ENCODE results near the gene ALPG. TPM values are rescaled to one million over a fixed set of nuclear protein-coding genes. Genes with fewer than 3 reads are reported as not detected.
"Not testable (repeated sequence)": the region's sequence is repeated elsewhere in the genome, so short reads cannot be mapped to it uniquely, and the experiment has no call there.

The ALPG gene
- total and polyA plus RNA-seq, 2 of the 13 experiments (the other 11 are each of a cell fraction or from before 2014, with no cell fraction given), result not detected

- TF ChIP-seq EEA1 (CRISPR knock-in tag; IDR thresholded peaks at IDR 0.05; ENCODE audit: borderline replicate concordance) (no peak), ZFP36L2 (CRISPR knock-in tag; IDR thresholded peaks at IDR 0.05) (no peak), MYC (CRISPR knock-in tag; IDR thresholded peaks at IDR 0.05; ENCODE audit: borderline replicate concordance) (peak; percentile 85), NFKB2 (CRISPR knock-in tag; IDR thresholded peaks at IDR 0.05; ENCODE audit: borderline replicate concordance) (peak; percentile 2; the same call in 1 of the 2 replicates), PLRG1 (conservative IDR thresholded peaks at IDR 0.05) (no peak), SRF (IDR thresholded peaks at IDR 0.05; ENCODE audit: low read depth, low read length) (no peak), ZNF292 (CRISPR knock-in tag; IDR thresholded peaks at IDR 0.05; ENCODE audit: borderline replicate concordance, low read depth) (no peak), HOXA7 (CRISPR knock-in tag; IDR thresholded peaks at IDR 0.05) (no peak), IRX3 (CRISPR knock-in tag; IDR thresholded peaks at IDR 0.05; ENCODE audit: borderline replicate concordance, low read depth) (no peak), MEF2D (CRISPR knock-in tag; IDR thresholded peaks at IDR 0.05) (no peak), RBM22 (optimal IDR thresholded peaks at IDR 0.05; ENCODE audit: low read length) (no peak), ZBTB3 (CRISPR knock-in tag; IDR thresholded peaks at IDR 0.05; ENCODE audit: borderline replicate concordance, low read depth) (no peak), STAT5B (CRISPR knock-in tag; IDR thresholded peaks at IDR 0.05) (no peak), MBNL3 (CRISPR knock-in tag; conservative IDR thresholded peaks at IDR 0.05) (no peak), ZNF546 (CRISPR knock-in tag; conservative IDR thresholded peaks at IDR 0.05) (no peak), ZBTB44 (CRISPR knock-in tag; IDR thresholded peaks at IDR 0.05) (no peak), CERS6 (CRISPR knock-in tag; IDR thresholded peaks at IDR 0.05) (no peak), GABPA (IDR thresholded peaks at IDR 0.05; ENCODE audit: low read depth, low read length) (no peak), GABPA (CRISPR knock-in tag; IDR thresholded peaks at IDR 0.05; ENCODE audit: low read depth) (no peak), SRY (CRISPR knock-in tag; IDR thresholded peaks at IDR 0.05) (no peak), ZNF766 (CRISPR knock-in tag; IDR thresholded peaks at IDR 0.05; ENCODE audit: borderline replicate concordance) (no peak), RAD51 (IDR thresholded peaks at IDR 0.05; ENCODE audit: borderline replicate concordance) (no peak)
These were observed 37.9 kb downstream of the ALPG start (continued) for GRCh38 chr2:232444409-232445148.

DNA sequence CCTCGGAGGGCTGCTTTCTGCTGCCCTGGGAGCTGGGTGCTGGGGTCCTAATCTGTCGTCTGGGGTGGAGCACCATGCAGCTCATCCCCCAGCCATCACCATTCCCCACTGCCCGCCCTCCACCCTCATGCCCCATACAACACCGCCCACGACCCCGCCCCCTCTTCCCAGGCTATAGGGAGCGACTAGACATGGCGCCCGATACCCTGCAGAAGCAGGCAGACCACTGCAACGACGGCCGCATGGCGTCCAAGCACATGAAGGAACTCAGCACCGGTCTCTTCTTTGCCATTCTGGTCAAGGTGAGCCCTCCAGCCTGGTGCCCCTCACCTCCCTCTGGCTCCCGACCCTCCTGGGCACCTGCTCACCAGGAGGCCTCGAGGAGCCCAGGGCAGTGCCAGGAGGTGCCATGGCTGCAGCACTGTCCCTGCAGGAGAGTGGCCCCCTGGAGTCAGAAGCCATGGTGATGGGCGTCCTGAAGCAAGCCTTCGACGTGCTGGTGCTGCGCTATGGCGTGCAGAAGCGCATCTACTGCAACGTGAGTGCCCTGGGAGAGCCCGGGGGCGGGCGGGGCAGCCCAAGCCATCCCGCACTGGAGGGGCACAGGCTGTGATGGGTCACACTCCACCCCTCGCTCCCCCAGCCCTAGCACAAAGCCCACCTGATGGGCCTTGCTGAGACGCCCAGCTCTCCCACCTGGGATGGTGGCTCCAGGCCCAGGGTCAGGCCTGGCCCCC, 38.7 kb downstream of the ALPG start:
- CTCF ChIA-PET (ENCODE audit: low intra/inter-chr PET ratio, low total read pairs); H4K20me1 ChIP-seq (ENCODE audit: insufficient read depth, low read length); DNase-seq (ENCODE audit: low spot score); H3K79me2 ChIP-seq (ENCODE audit: insufficient read depth, low read length); POLR2A ChIA-PET; ATAC-seq; H3K27ac ChIP-seq (ENCODE audit: extremely low read length, insufficient read depth, low read length); H3K9me3 ChIP-seq (ENCODE audit: low read length); H2AFZ ChIP-seq (ENCODE audit: low read length); H3K4me3 ChIP-seq (replicated peaks in 1 of 3; ENCODE audit: insufficient read depth in 1 of 3, low read depth in 2 of 3, low read length in 3 of 3); BruUV-seq (replicated peaks); H3K4me2 ChIP-seq (ENCODE audit: low read depth, low read length); H3K36me3 ChIP-seq (replicated peaks in 1 of 2; ENCODE audit: control insufficient read depth in 1 of 2, insufficient read depth in 2 of 2, low read length in 2 of 2); H3K9ac ChIP-seq (ENCODE audit: insufficient read depth, low read depth, low read length); in situ Hi-C loops (cut with HindIII; ENCODE audit: extremely low pct_ligation_motif_present, low pct_unique_long_range_greater_than_20kb); FAIRE-seq: not testable (repeated sequence)
- 63% methylated on average over 8 of the region's 29 CpGs for WGBS (ENCODE audit: low lambda C conversion rate)
- Histone ChIP-seq H3K27me3 (ENCODE audit: control insufficient read depth in 1 of 2, insufficient read depth in 2 of 2, low read length in 2 of 2) (peaks cover 5 to 29% of the 10 kb centered on the region in 2 experiments; a peak in 4 of 5 replicates), H3K4me1 (ENCODE audit: insufficient read depth, low read length) (peaks cover 22% of the 10 kb centered on the region)
- intact Hi-C loops (cut with micrococcal nuclease; ENCODE audit: unreplicated experiment), result loop anchor here (5.0 kb wide), 1 partner anchor 77 kb away; the partner anchor contains the start of gene PRSS56

Data from HepG2 (cell line).